A549 (cell line): ENCODE results near the gene FOSL2. TPM values are rescaled to one million over a fixed set of nuclear protein-coding genes. Genes with fewer than 3 reads are reported as not detected.
A peak's percentile ranks its signal among the peaks of the same experiment; 100 is the strongest.

Experiments
- ATAC-seq, 2 experiments: fragments of 200-7000 bp in 1 of 2; fragments of >200 bp in 1 of 2; cut with Nextera tagmentation in 1 of 2; cut with Tn5 transposase in 1 of 2; 3 replicates each; pipeline versions ENCODE4 v1.8.0 to v1.9.1; 2018 to 2020; ENCODE audit warnings: mild to moderate bottlenecking in 1 of 2, moderate library complexity in 1 of 2
- CTCF ChIA-PET: fragments of 300-600 bp; sonication (Branson Sonifier 250); formaldehyde crosslinking; extraction: SDS; loops from one replicate; lab custom pipeline; 2021; ENCODE audit warnings: antibody characterized with exemption, inconsistent platforms; lab: Yijun Ruan, JAX
- POLR2A ChIA-PET: fragments of 350-600 bp; formaldehyde crosslinking; extraction: SDS; loops from one replicate; lab custom pipeline; 2021; ENCODE audit warnings: antibody characterized with exemption, inconsistent platforms; lab: Yijun Ruan, JAX
- DNase-seq, 2 experiments: peaks; one replicate each; pipeline versions ENCODE4 v3.0.0 to v3.0.0-alpha.2; 2011 to 2016; ENCODE audit warnings: low read depth in 1 of 2, low spot score in 1 of 2
- FAIRE-seq: peaks from 2 replicates; lab custom pipeline; 2011; peaks lifted over from hg19 to GRCh38; lab: Jason Lieb, UNC
- H3K27ac ChIP-seq, 2 experiments: fragments of >200 bp; sonication (Bioruptor Twin); formaldehyde crosslinking; 3 replicates each; pipeline ENCODE4 v1.5.1; 2016 to 2017
- H3K4me1 ChIP-seq: fragments of >200 bp; sonication (Bioruptor Twin); formaldehyde crosslinking; 3 replicates; pipeline ENCODE4 v1.6.1; 2016
- H3K4me2 ChIP-seq: fragments of >200 bp; sonication (Bioruptor Twin); formaldehyde crosslinking; 3 replicates; pipeline ENCODE4 v1.6.1; 2016
- H3K4me3 ChIP-seq: fragments of >200 bp; sonication (Bioruptor Twin); formaldehyde crosslinking; 3 replicates; pipeline ENCODE4 v1.5.1; 2016
- H3K9me3 ChIP-seq: fragments of >200 bp; sonication (Bioruptor Twin); formaldehyde crosslinking; 3 replicates; pipeline ENCODE4 v1.6.1; 2016
- ATOH8 ChIP-seq: fragments of 250-450 bp; sonication (Bioruptor Pico); IDR thresholded peaks from 2 replicates; pipeline ENCODE4 v1.5.0; 2020; ENCODE audit warnings: low read depth, mild to moderate bottlenecking, moderate library complexity
- CEBPB ChIP-seq, 2 experiments: fragments of >200 bp in 1 of 2; sonication (Bioruptor Twin) in 1 of 2; formaldehyde crosslinking in 1 of 2; IDR thresholded peaks; 2 replicates each; pipeline ENCODE4 v1.6.1; 2012 to 2016
- EHF ChIP-seq: fragments of 250-450 bp; sonication (Bioruptor Pico); IDR thresholded peaks from 2 replicates; pipeline ENCODE4 v1.5.0; 2020; ENCODE audit warnings: mild to moderate bottlenecking
- EHMT2 ChIP-seq: fragments of 200-600 bp; sonication (generic); IDR thresholded peaks from 2 replicates; pipeline ENCODE4 v1.6.1; 2016; ENCODE audit warnings: antibody characterized with exemption, low read depth, mild to moderate bottlenecking, moderate library complexity
- ESRRA ChIP-seq: fragments of 150-350 bp; IDR thresholded peaks from 2 replicates; pipeline ENCODE4 v1.6.1; 2014; ENCODE audit warnings: mild to moderate bottlenecking, low read length, borderline replicate concordance
- FOSB ChIP-seq: fragments of 250-450 bp; sonication (Bioruptor Pico); IDR thresholded peaks from 2 replicates; pipeline ENCODE4 v1.5.0; 2020; ENCODE audit warnings: mild to moderate bottlenecking, moderate library complexity
- GATA3 ChIP-seq: IDR thresholded peaks from 2 replicates; pipeline ENCODE4 v1.6.1; 2012; ENCODE audit warnings: borderline replicate concordance
- HDAC2 ChIP-seq: fragments of 200-600 bp; sonication (generic); IDR thresholded peaks from 2 replicates; pipeline ENCODE4 v1.6.1; 2016
- HOXA7 ChIP-seq: fragments of 250-450 bp; sonication (Bioruptor Pico); IDR thresholded peaks from 2 replicates; pipeline ENCODE4 v1.5.0; 2020; ENCODE audit warnings: mild to moderate bottlenecking, moderate library complexity
- HOXB13 ChIP-seq: fragments of 250-450 bp; sonication (Bioruptor Pico); IDR thresholded peaks from 2 replicates; pipeline ENCODE4 v1.5.0; 2020; ENCODE audit warnings: low read depth, mild to moderate bottlenecking, moderate library complexity
- JUN ChIP-seq, 2 experiments: fragments of >200 bp; sonication (Bioruptor Twin); formaldehyde crosslinking; IDR thresholded peaks; 2 replicates in 1 of 2; 3 replicates in 1 of 2; pipeline ENCODE4 v1.6.1; 2016 to 2017
- KDM5A ChIP-seq: fragments of 200-600 bp; sonication (generic); IDR thresholded peaks from 2 replicates; pipeline ENCODE4 v1.6.1; 2016; ENCODE audit warnings: antibody characterized with exemption, mild to moderate bottlenecking
- PHF8 ChIP-seq: fragments of 200-600 bp; sonication (generic); IDR thresholded peaks from 2 replicates; pipeline ENCODE4 v1.6.1; 2016; ENCODE audit warnings: low read depth, mild to moderate bottlenecking, antibody characterized with exemption, moderate library complexity, borderline replicate concordance
- RCOR1 ChIP-seq: fragments of 150-350 bp; IDR thresholded peaks from 2 replicates; pipeline ENCODE4 v1.6.1; 2014; ENCODE audit warnings: antibody characterized with exemption, low read length, low read depth
- REST ChIP-seq: fragments of 200-600 bp; sonication (generic); IDR thresholded peaks from 2 replicates; pipeline ENCODE4 v1.6.1; 2016; ENCODE audit warnings: antibody characterized with exemption, mild to moderate bottlenecking, moderate library complexity
- RFX5 ChIP-seq: fragments of 450-650 bp; IDR thresholded peaks from 2 replicates; pipeline ENCODE4 v1.7.1; 2014; ENCODE audit warnings: antibody characterized with exemption, mild to moderate bottlenecking, moderate library complexity
- SMC3 ChIP-seq: fragments of >200 bp; sonication (Bioruptor Twin); formaldehyde crosslinking; IDR thresholded peaks from 3 replicates; pipeline ENCODE4 v1.6.1; 2018; ENCODE audit warnings: inconsistent platforms
- ZC3H11A ChIP-seq: fragments of 450-650 bp; IDR thresholded peaks from 2 replicates; pipeline ENCODE4 v1.6.1; 2014; ENCODE audit warnings: antibody characterized with exemption, mild to moderate bottlenecking
- WGBS: methylation state at CpG from one replicate; pipeline ENCODE4 v1.1.6; 2017; ENCODE audit errors: missing lambda C conversion rate; 5-methylcytosine and 5-hydroxymethylcytosine counted together
- polyA plus RNA-seq, 4 experiments: library from polyadenylated mRNA; depleted of rRNA in 3 of 4; stranded (reverse); fragments of >200 nt; fragmentation: RNase III in 1 of 4; extraction: RNeasy Plus Mini Kit Qiagen cat#74134 plus additional on column Dnase treatment in 1 of 4; gene quantifications; 2 replicates in 3 of 4; 3 replicates in 1 of 4; pipeline ENCODE4 v1.2.3, GENCODE V29; 2011 to 2017
- TF ChIP-seq, protein P1 (sequence below): fragments of >200 bp; sonication (Bioruptor Twin); formaldehyde crosslinking; IDR thresholded peaks from 2 replicates; pipeline ENCODE4 v1.6.1; 2016

The FOSL2 gene
- polyA plus RNA-seq, 2 of the 4 experiments (the other 2 are of a cell fraction), result 45.7 to 73.4 TPM

- Histone ChIP-seq H3K4me2 (no peak overlapping the region), H3K4me1 (peaks cover 19% of the 10 kb centered on the region), H3K9me3 (no peaks in the 10 kb centered on the region), H3K27ac (peak overlapping the region in 1 of 2 experiments; percentile 1; a peak in 2 of 6 replicates), H3K4me3 (no peak overlapping the region)
- POLR2A ChIA-PET, result no interaction called here
- CTCF ChIA-PET, result interaction anchor here (0.6 to 1.2 kb wide), 4 partner anchors 10 to 672 kb away, joined by 3 read pairs; no protein-coding TSS in a partner anchor
- DNase-seq (no peak), ATAC-seq (peak in 1 of 2 experiments; percentile 7; a peak in 1 of 6 replicates), FAIRE-seq (no peak)
- TF ChIP-seq ATOH8 (CRISPR knock-in tag) (no peak), KDM5A (no peak), REST (no peak), GATA3 (no peak), HOXA7 (CRISPR knock-in tag) (no peak), HOXB13 (no peak), PHF8 (no peak), RCOR1 (no peak), ZC3H11A (no peak), SMC3 (no peak), HDAC2 (no peak)
- TF ChIP-seq, protein P1, sequence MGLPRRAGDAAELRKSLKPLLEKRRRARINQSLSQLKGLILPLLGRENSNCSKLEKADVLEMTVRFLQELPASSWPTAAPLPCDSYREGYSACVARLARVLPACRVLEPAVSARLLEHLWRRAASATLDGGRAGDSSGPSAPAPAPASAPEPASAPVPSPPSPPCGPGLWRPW, result no peak
- WGBS, result 89% methylated on average over 8 of the region's 8 CpGs
These were observed 16.7 kb upstream of the FOSL2 start for GRCh38 chr2:28375742-28376631.

DNA sequence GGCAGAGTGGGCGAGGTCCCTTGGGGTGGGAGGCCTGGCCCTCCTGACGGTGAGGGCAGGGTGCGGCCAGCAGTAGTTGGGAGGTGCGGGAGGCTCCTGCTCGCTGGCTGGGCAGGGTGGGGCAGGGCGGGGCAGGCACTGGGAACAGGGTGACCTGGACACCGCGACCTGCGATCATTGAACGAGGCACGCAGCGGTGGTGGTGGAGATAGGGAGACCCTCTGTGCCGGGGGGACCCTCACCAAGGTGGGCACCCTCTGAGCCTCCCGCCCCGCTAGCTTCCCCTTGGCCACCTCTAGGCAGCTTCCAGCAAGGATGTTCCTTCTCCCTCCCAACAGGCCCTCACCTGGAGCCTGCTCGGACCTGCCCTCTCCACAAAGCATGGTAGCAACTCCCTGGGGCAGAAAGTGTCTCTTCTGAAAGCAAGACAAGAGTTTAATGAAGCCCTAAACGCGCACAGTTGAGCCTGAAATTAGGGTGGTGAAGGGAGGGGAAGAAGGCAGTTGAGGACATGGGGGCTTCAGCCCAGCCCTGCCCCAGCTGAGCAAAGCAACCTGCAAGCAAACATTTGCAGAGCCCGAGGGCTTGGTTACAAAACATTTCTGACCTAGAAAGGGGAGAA lies 15.4 kb upstream of the FOSL2 start:
- Histone ChIP-seq H3K4me3 (no peak overlapping the region), H3K27ac (peak overlapping the region; percentile 38 to 41; a peak in 4 of 6 replicates), H3K4me2 (no peak overlapping the region), H3K4me1 (peaks cover 17% of the 10 kb centered on the region; the same call in 2 of the 3 replicates), H3K9me3 (no peaks in the 10 kb centered on the region)
- TF ChIP-seq FOSB (CRISPR knock-in tag), result no peak
- no peak for TF ChIP-seq RFX5
- TF ChIP-seq EHF, result no peak
- TF ChIP-seq EHMT2, result no peak
- TF ChIP-seq JUN (IDR thresholded peaks at IDR 0.05), result no peak
- TF ChIP-seq GATA3, result no peak
- TF ChIP-seq, protein P1, result no peak
- TF ChIP-seq CEBPB (IDR thresholded peaks at IDR 0.05), result no peak
- TF ChIP-seq RCOR1, result no peak
- no peak for TF ChIP-seq ESRRA
- 90% methylated on average over 17 of the region's 19 CpGs for WGBS
- CTCF ChIA-PET, result interaction anchor here (0.9 to 3.3 kb wide), 4 partner anchors 8 to 673 kb away, joined by 3 to 10 read pairs (median 4); no protein-coding TSS in a partner anchor
- DNase-seq (no peak), ATAC-seq (no peak), FAIRE-seq (no peak)
- POLR2A ChIA-PET, result no interaction called here
